Colonic mucosa (tissue), 4 donors: ENCODE data around the gene TTC1. TPM values are rescaled to one million over a fixed set of nuclear protein-coding genes. Genes with fewer than 3 reads are reported as not detected.

Experiments
- DNase-seq: peaks from one replicate; pipeline ENCODE4 v3.0.0-alpha.2; 2020
- H3K27ac ChIP-seq: fragments of 200-600 bp; one replicate; pipeline ENCODE4 v1.8.0; 2021
- H3K27me3 ChIP-seq: fragments of 200-600 bp; one replicate; pipeline ENCODE4 v1.8.0; 2021
- H3K36me3 ChIP-seq: fragments of 200-600 bp; one replicate; pipeline ENCODE4 v1.8.0; 2021
- H3K4me1 ChIP-seq: fragments of 200-600 bp; one replicate; pipeline ENCODE4 v1.8.0; 2021; ENCODE audit warnings: mild to moderate bottlenecking
- H3K4me3 ChIP-seq: fragments of 200-600 bp; one replicate; pipeline ENCODE4 v1.8.0; 2021
- H3K9ac ChIP-seq, 2 donors: one replicate each; pipeline ENCODE4 v1.7.0; 2013; ENCODE audit warnings: control low read depth in 2 of 2, low read depth in 2 of 2, low read length in 2 of 2
- H3K9me3 ChIP-seq: fragments of 200-600 bp; one replicate; pipeline ENCODE4 v1.8.0; 2021
- CTCF ChIP-seq: fragments of 200-600 bp; IDR thresholded peaks from one replicate; pipeline ENCODE4 v1.8.0; 2022; ENCODE audit warnings: antibody characterized with exemption, mild to moderate bottlenecking
- intact Hi-C: fragments of 100-400 bp; cut with DNase I; formaldehyde crosslinking; loops from one replicate; pipeline ENCODE4 v1.14.1; 2022
- total RNA-seq, 2 donors: library from RNA; stranded (reverse); fragmentation: NEBNext Ultra II Directional in 1 of 2; extraction: Animal tissue kit (Norgen Biotek cat#: 25700) in 1 of 2; gene quantifications; one replicate each; pipeline ENCODE4 v1.2.1, GENCODE V29; 2021
- donor health status: healthy.
- donor health status: DM: no; HTN: no; CAD: no.
- donor health status: DM: no; HTN: no; CAD: no.

Gene TTC1
- total RNA-seq, 2 donors from 2014 or later = 41.1 to 46.4 TPM

GRCh38 chr5:160036243-160036642, 27.3 kb downstream of the TTC1 start:
- TF ChIP-seq CTCF = no peak
- Histone ChIP-seq H3K27ac (no peak overlapping the region), H3K9ac (no peak overlapping the region), H3K4me1 (no peaks in the 10 kb centered on the region), H3K4me3 (no peak overlapping the region), H3K27me3 (no peaks in the 10 kb centered on the region), H3K9me3 (no peaks in the 10 kb centered on the region), H3K36me3 (no peaks in the 10 kb centered on the region)
- no peak for DNase-seq
- intact Hi-C loops = no loop called here

- no peak overlapping the region for H3K4me3 ChIP-seq
- H3K9me3 ChIP-seq = no peaks in the 10 kb centered on the region
- H3K27ac ChIP-seq = no peak overlapping the region
- no peak for TF ChIP-seq CTCF
- H3K9ac ChIP-seq = no peak overlapping the region
- H3K36me3 ChIP-seq = no peaks in the 10 kb centered on the region
- no peaks in the 10 kb centered on the region for H3K4me1 ChIP-seq
- DNase-seq = no peak
- no peaks in the 10 kb centered on the region for H3K27me3 ChIP-seq
- intact Hi-C loops = no loop called here
Observed at GRCh38 chr5:160036884-160037283, 27.9 kb downstream of the TTC1 start.

GRCh38 chr5:160039810-160040470, 31.0 kb downstream of the TTC1 start:
- Histone ChIP-seq H3K27me3 (no peaks in the 10 kb centered on the region), H3K36me3 (no peaks in the 10 kb centered on the region), H3K9me3 (no peaks in the 10 kb centered on the region), H3K27ac (peak overlapping the region; percentile 54), H3K4me1 (no peaks in the 10 kb centered on the region), H3K9ac (no peak overlapping the region), H3K4me3 (no peak overlapping the region)
- no peak for DNase-seq
- TF ChIP-seq CTCF = no peak
- intact Hi-C loops = no loop called here

GRCh38 chr5:160040471-160040835, 31.5 kb downstream of the TTC1 start:
- Histone ChIP-seq H3K4me1 (no peaks in the 10 kb centered on the region), H3K27me3 (no peaks in the 10 kb centered on the region), H3K9me3 (no peaks in the 10 kb centered on the region), H3K9ac (no peak overlapping the region), H3K4me3 (no peak overlapping the region), H3K36me3 (no peaks in the 10 kb centered on the region), H3K27ac (peak overlapping the region; percentile 54)
- intact Hi-C loops = no loop called here
- no peak for TF ChIP-seq CTCF
- no peak for DNase-seq

DNA sequence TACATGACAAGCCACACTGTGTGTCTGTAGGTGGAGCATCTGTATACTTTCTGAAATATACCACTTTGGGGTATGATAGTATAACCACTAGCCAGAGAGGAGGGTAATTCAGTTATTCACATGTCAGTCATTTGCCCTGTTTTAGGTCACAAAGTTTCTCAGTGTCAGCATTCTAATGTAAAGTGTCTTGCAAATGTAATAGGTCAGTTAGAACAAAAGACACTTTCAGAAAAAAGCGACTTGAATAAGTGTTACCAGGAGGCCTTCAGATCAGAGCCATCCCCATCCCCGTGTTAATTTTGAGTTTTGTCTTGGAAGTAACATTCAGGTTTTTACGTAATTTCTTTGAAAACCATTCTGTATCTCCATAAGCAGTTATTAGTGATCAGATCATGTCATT, 33.7 kb downstream of the TTC1 start:
- no peak overlapping the region for H3K27ac ChIP-seq
- no peak for TF ChIP-seq CTCF
- no peaks in the 10 kb centered on the region for H3K4me1 ChIP-seq
- no peak overlapping the region for H3K9ac ChIP-seq
- no peak overlapping the region for H3K4me3 ChIP-seq
- H3K9me3 ChIP-seq = no peaks in the 10 kb centered on the region
- intact Hi-C loops = no loop called here
- no peak for DNase-seq
- no peaks in the 10 kb centered on the region for H3K27me3 ChIP-seq
- H3K36me3 ChIP-seq = no peaks in the 10 kb centered on the region
